Keratinocyte (primary cell): Measurements from ENCODE around the gene EXOC3L1. TPM values are rescaled to one million over a fixed set of nuclear protein-coding genes. Genes with fewer than 3 reads are reported as not detected.

Experiments
- DNase-seq: peaks from one replicate; pipeline ENCODE4 v3.0.0-alpha.2; 2011; ENCODE audit warnings: low read depth, missing footprints, low spot score
- FAIRE-seq: peaks from 2 replicates; lab custom pipeline; 2011; peaks lifted over from hg19 to GRCh38; lab: Jason Lieb, UNC
- H2AFZ ChIP-seq: 2 replicates; pipeline ENCODE4 v1.6.0; 2012; ENCODE audit warnings: low read length, control low read depth, inconsistent platforms; ENCODE audit not compliant: control insufficient read depth
- H3K27ac ChIP-seq: 2 replicates; pipeline ENCODE4 v1.5.1; 2011; ENCODE audit warnings: low read length; ENCODE audit not compliant: control insufficient read depth, insufficient read depth
- H3K27me3 ChIP-seq: 3 replicates; pipeline ENCODE4 v1.6.0; 2011; ENCODE audit warnings: low read length; ENCODE audit not compliant: control insufficient read depth, insufficient read depth; ENCODE audit errors: extremely low read depth
- H3K36me3 ChIP-seq, 2 experiments: 2 replicates in 1 of 2; 3 replicates in 1 of 2; pipeline ENCODE4 v1.5.1; 2011; ENCODE audit warnings: low read length in 2 of 2, mild to moderate bottlenecking in 1 of 2; ENCODE audit not compliant: control insufficient read depth in 2 of 2, insufficient read depth in 2 of 2; ENCODE audit errors: extremely low read depth in 1 of 2
- H3K4me1 ChIP-seq: 3 replicates; pipeline ENCODE4 v1.5.1; 2011; ENCODE audit warnings: low read length; ENCODE audit not compliant: control insufficient read depth, insufficient read depth; ENCODE audit errors: extremely low read depth
- H3K4me2 ChIP-seq: 3 replicates; pipeline ENCODE4 v1.6.0; 2011; ENCODE audit warnings: low read depth, low read length; ENCODE audit not compliant: control insufficient read depth, insufficient read depth; ENCODE audit errors: extremely low read depth
- H3K4me3 ChIP-seq, 3 experiments: fragments of 200-600 bp in 1 of 3; sonication (generic) in 1 of 3; 2 replicates in 2 of 3; 3 replicates in 1 of 3; pipeline ENCODE4 v1.5.1; 2011 to 2016; ENCODE audit warnings: low read length in 3 of 3, mild to moderate bottlenecking in 3 of 3, control low read depth in 2 of 3, inconsistent platforms in 1 of 3, low read depth in 1 of 3, mixed read lengths in 1 of 3, mixed run types in 1 of 3, moderate library complexity in 1 of 3; ENCODE audit not compliant: control insufficient read depth in 2 of 3, insufficient read depth in 2 of 3; ENCODE audit errors: extremely low read depth in 1 of 3
- H3K79me2 ChIP-seq: 2 replicates; pipeline ENCODE4 v1.6.0; 2012; ENCODE audit warnings: low read length; ENCODE audit not compliant: control insufficient read depth, insufficient read depth
- H3K9ac ChIP-seq: 3 replicates; pipeline ENCODE4 v1.6.0; 2011; ENCODE audit warnings: low read length; ENCODE audit not compliant: control insufficient read depth, insufficient read depth; ENCODE audit errors: extremely low read depth
- H3K9me1 ChIP-seq: 3 replicates; pipeline ENCODE4 v1.6.0; 2011; ENCODE audit warnings: low read length; ENCODE audit not compliant: control insufficient read depth, insufficient read depth; ENCODE audit errors: extremely low read depth
- H3K9me3 ChIP-seq: 2 replicates; pipeline ENCODE4 v1.5.1; 2012; ENCODE audit warnings: low read depth, low read length; ENCODE audit not compliant: control insufficient read depth
- H4K20me1 ChIP-seq: 3 replicates; pipeline ENCODE4 v1.6.0; 2011; ENCODE audit warnings: low read length; ENCODE audit not compliant: control insufficient read depth, insufficient read depth; ENCODE audit errors: extremely low read depth
- EZH2 ChIP-seq: IDR thresholded peaks from one replicate; pipeline ENCODE4 v1.6.1; 2012; ENCODE audit warnings: inconsistent platforms, mild to moderate bottlenecking, low read length, moderate library complexity
- dilution Hi-C: fragments of 300-500 bp; cut with MboI; formaldehyde crosslinking; loops from one replicate; pipeline ENCODE4 v1.7.0; 2020; ENCODE audit warnings: low sequenced_read_pairs; ENCODE audit not compliant: extremely low pct_ligation_motif_present
- polyA plus RNA-seq, 5 experiments: library from polyadenylated mRNA; depleted of rRNA in 3 of 5; stranded (reverse) in 3 of 5; stranded (forward) in 1 of 5; unstranded in 1 of 5; fragments of >200 nt; gene quantifications; 1 replicate in 1 of 5; 2 replicates in 3 of 5; 3 replicates in 1 of 5; pipeline versions ENCODE4 v1.2.1 to v1.2.3, GENCODE V29; 2011 to 2012; ENCODE audit warnings: missing spikeins in 2 of 5, low read depth in 1 of 5, low replicate concordance in 1 of 5
- TF ChIP-seq, protein P1 (sequence below), 3 experiments: IDR thresholded peaks in 1 of 3; conservative IDR thresholded peaks in 1 of 3; optimal IDR thresholded peaks in 1 of 3; 2 replicates in 2 of 3; 3 replicates in 1 of 3; pipeline versions ENCODE3 to v1.5.1; 2011; ENCODE audit warnings: low read length in 3 of 3, mild to moderate bottlenecking in 3 of 3, moderate library complexity in 2 of 3, control low read depth in 1 of 3, inconsistent platforms in 1 of 3; ENCODE audit not compliant: insufficient read depth in 2 of 3; ENCODE audit errors: extremely low read depth in 1 of 3

The EXOC3L1 gene
- polyA plus RNA-seq, 1 donor (not counting 4 experiments of a cell fraction or from before 2014, with no cell fraction given): not detected

- peak overlapping the region; percentile 79 for H3K4me2 ChIP-seq
- no peaks in the 10 kb centered on the region for H4K20me1 ChIP-seq
- dilution Hi-C loops: no loop called here
- DNase-seq: no peak
- H3K9me1 ChIP-seq: no peaks in the 10 kb centered on the region
- H3K4me3 ChIP-seq: peak overlapping the region; percentile 7 to 49 (median 47)
- peak overlapping the region; percentile 29 for H2AFZ ChIP-seq
- peaks cover 29 to 31% of the 10 kb centered on the region in 2 experiments for H3K36me3 ChIP-seq
- no peaks in the 10 kb centered on the region for H3K27me3 ChIP-seq
- no peaks in the 10 kb centered on the region for H3K9me3 ChIP-seq
- peak overlapping the region; percentile 46 for H3K9ac ChIP-seq
- no peak for TF ChIP-seq EZH2
- TF ChIP-seq, protein P1, sequence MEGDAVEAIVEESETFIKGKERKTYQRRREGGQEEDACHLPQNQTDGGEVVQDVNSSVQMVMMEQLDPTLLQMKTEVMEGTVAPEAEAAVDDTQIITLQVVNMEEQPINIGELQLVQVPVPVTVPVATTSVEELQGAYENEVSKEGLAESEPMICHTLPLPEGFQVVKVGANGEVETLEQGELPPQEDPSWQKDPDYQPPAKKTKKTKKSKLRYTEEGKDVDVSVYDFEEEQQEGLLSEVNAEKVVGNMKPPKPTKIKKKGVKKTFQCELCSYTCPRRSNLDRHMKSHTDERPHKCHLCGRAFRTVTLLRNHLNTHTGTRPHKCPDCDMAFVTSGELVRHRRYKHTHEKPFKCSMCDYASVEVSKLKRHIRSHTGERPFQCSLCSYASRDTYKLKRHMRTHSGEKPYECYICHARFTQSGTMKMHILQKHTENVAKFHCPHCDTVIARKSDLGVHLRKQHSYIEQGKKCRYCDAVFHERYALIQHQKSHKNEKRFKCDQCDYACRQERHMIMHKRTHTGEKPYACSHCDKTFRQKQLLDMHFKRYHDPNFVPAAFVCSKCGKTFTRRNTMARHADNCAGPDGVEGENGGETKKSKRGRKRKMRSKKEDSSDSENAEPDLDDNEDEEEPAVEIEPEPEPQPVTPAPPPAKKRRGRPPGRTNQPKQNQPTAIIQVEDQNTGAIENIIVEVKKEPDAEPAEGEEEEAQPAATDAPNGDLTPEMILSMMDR (optimal IDR thresholded peaks at IDR 0.05 in 1 of 3, IDR thresholded peaks at IDR 0.05 in 1 of 3, conservative IDR thresholded peaks at IDR 0.05 in 1 of 3; ENCODE audit: extremely low read depth in 1 of 3, insufficient read depth in 2 of 3, low read length in 3 of 3): peak in 1 of 3 experiments; percentile 17
- H3K79me2 ChIP-seq: peaks cover 10% of the 10 kb centered on the region
- no peak for FAIRE-seq
- H3K27ac ChIP-seq: peak overlapping the region; percentile 70
- peaks cover 26% of the 10 kb centered on the region for H3K4me1 ChIP-seq
Measured at GRCh38 chr16:67236563-67237395, 46.8 kb upstream of the EXOC3L1 start.

DNA sequence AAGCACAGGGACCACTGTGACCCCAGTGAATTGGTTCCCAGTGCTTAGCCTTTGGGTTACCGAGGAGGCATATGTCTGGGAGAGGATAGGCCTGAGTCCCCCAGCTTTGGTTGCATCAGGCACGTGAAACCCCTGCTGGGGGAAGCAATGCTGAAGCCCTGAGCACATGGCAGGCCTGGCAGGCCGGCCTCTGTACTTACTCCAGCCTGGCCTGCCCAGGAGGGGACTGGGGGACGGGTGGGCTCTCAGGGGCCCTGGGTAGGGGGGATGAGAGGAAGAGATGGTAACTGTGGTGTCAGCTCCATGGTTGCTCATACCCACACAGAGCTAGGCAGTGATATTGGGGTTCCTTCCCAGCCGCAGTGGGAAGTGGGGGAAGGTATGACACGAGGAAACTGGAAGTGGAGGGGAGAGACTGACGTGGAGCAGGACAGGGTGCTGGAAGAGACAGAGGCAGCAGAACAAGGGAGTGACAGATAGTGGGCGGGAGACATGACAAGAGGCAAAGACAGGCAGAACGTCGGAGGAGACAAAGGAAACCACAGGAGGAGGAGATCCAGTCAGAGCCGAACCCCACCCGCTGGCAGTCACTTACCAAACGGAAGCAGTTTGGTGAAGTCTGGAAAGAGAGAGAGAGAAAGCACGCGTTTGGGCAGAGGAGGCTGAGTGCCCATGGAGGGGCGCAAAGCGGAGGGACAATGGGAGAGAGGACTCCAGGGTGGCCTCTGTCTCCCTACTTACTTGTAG, 46.1 kb upstream of the EXOC3L1 start:
- FAIRE-seq (peak; percentile 86), DNase-seq (no peak)
- peaks cover 10% of the 10 kb centered on the region for H3K79me2 ChIP-seq
- no peaks in the 10 kb centered on the region for H3K9me3 ChIP-seq
- peak overlapping the region; percentile 79 for H3K4me2 ChIP-seq
- H3K9me1 ChIP-seq: no peaks in the 10 kb centered on the region
- peak overlapping the region; percentile 7 to 49 (median 47) for H3K4me3 ChIP-seq
- H4K20me1 ChIP-seq: no peaks in the 10 kb centered on the region
- no peaks in the 10 kb centered on the region for H3K27me3 ChIP-seq
- dilution Hi-C loops: no loop called here
- H3K27ac ChIP-seq: peak overlapping the region; percentile 70
- peaks cover 36 to 38% of the 10 kb centered on the region in 2 experiments for H3K36me3 ChIP-seq
- H2AFZ ChIP-seq: peak overlapping the region; percentile 29
- peaks cover 18% of the 10 kb centered on the region for H3K4me1 ChIP-seq
- H3K9ac ChIP-seq: peak overlapping the region; percentile 46
- TF ChIP-seq EZH2: no peak
- TF ChIP-seq, protein P1 (optimal IDR thresholded peaks at IDR 0.05 in 1 of 3, IDR thresholded peaks at IDR 0.05 in 1 of 3, conservative IDR thresholded peaks at IDR 0.05 in 1 of 3; ENCODE audit: extremely low read depth in 1 of 3, insufficient read depth in 2 of 3, low read length in 3 of 3): no peak
